Dedifferentiated amniotic fluid mesenchymal stem cell (primary cell): Measurements from ENCODE around the gene AQP9.
"Not testable (repeated sequence)": the region's sequence is repeated elsewhere in the genome, so short reads cannot be mapped to it uniquely, and the experiment has no call there.

Experiments
- DNase-seq: peaks from one replicate; pipeline ENCODE4 v3.0.0-alpha.2; 2016; ENCODE audit errors: extremely low spot score

The AQP9 gene

GRCh38 chr15:58138106-58138505 is at the start of gene AQP9:
TSS of gene AQP9 (plus strand) at chr15:58138381. CDS start at chr15:58138566, 185 bp downstream.
- DNase-seq = no peak

GRCh38 chr15:58095415-58095814 is 42.8 kb upstream of the AQP9 start:
- no peak for DNase-seq

- DNase-seq = no peak
Observed at GRCh38 chr15:58096529-58097084, 41.6 kb upstream of the AQP9 start.

- no peak for DNase-seq
Observed at GRCh38 chr15:58103482-58103881, 34.7 kb upstream of the AQP9 start.

- no peak for DNase-seq
Observed at GRCh38 chr15:58108117-58108516, 30.1 kb upstream of the AQP9 start.

- DNase-seq = no peak
Observed at GRCh38 chr15:58109419-58109818, 28.8 kb upstream of the AQP9 start.

- no peak for DNase-seq
Observed at GRCh38 chr15:58110999-58111717, 27.0 kb upstream of the AQP9 start.

GRCh38 chr15:58111718-58112104 is 26.5 kb upstream of the AQP9 start:
- no peak for DNase-seq

GRCh38 chr15:58113358-58113757 is 24.8 kb upstream of the AQP9 start:
- not testable (repeated sequence) for DNase-seq

- DNase-seq = no peak
Observed at GRCh38 chr15:58114388-58114787, 23.8 kb upstream of the AQP9 start.

GRCh38 chr15:58114812-58115211 is 23.4 kb upstream of the AQP9 start:
- DNase-seq = no peak

GRCh38 chr15:58115692-58116091 is 22.5 kb upstream of the AQP9 start:
- no peak for DNase-seq

- no peak for DNase-seq
Observed at GRCh38 chr15:58117619-58118018, 20.6 kb upstream of the AQP9 start.

- no peak for DNase-seq
Observed at GRCh38 chr15:58118272-58118671, 19.9 kb upstream of the AQP9 start.

- DNase-seq = no peak
Observed at GRCh38 chr15:58119016-58119415, 19.2 kb upstream of the AQP9 start.

GRCh38 chr15:58124585-58124984 is 13.6 kb upstream of the AQP9 start:
- no peak for DNase-seq

GRCh38 chr15:58125333-58125732 is 12.8 kb upstream of the AQP9 start:
- no peak for DNase-seq

- DNase-seq = no peak
Observed at GRCh38 chr15:58134886-58135285, 3.3 kb upstream of the AQP9 start.

- DNase-seq = no peak
Observed at GRCh38 chr15:58135511-58136174, 2.5 kb upstream of the AQP9 start.

- no peak for DNase-seq
Observed at GRCh38 chr15:58136731-58137130, 1.4 kb upstream of the AQP9 start.

- DNase-seq = no peak
Observed at GRCh38 chr15:58137686-58138085, 495 bp upstream of the AQP9 start.

GRCh38 chr15:58139276-58139988 is 1.3 kb downstream of the AQP9 start:
- DNase-seq = peak; percentile 60
